Liver (tissue), 9 donors: ENCODE measurements around the gene POP4. TPM values are rescaled to one million over a fixed set of nuclear protein-coding genes. Genes with fewer than 3 reads are reported as not detected.

Experiments used
- DNase-seq: peaks from one replicate; pipeline ENCODE4 v3.0.0-alpha.2; 2017; ENCODE audit warnings: low spot score
- H3K27ac ChIP-seq, 2 donors: one replicate each; pipeline ENCODE4 v1.7.0; 2013; ENCODE audit warnings: inconsistent platforms in 2 of 2, low read length in 2 of 2, control low read depth in 1 of 2, low read depth in 1 of 2, mild to moderate bottlenecking in 1 of 2
- H3K27me3 ChIP-seq, 4 donors: one replicate each; pipeline versions ENCODE4 v1.6.1 to v1.7.0; 2013; ENCODE audit warnings: low read length in 3 of 4, inconsistent platforms in 1 of 4, mild to moderate bottlenecking in 1 of 4, moderate library complexity in 1 of 4; ENCODE audit not compliant: control insufficient read depth in 4 of 4, insufficient read depth in 4 of 4
- H3K36me3 ChIP-seq, 4 donors: one replicate each; pipeline versions ENCODE4 v1.6.1 to v1.7.0; 2013; ENCODE audit warnings: low read length in 3 of 4, mild to moderate bottlenecking in 3 of 4, low read depth in 1 of 4, moderate library complexity in 1 of 4; ENCODE audit not compliant: control insufficient read depth in 4 of 4, insufficient read depth in 3 of 4
- H3K4me1 ChIP-seq, 4 donors: one replicate each; pipeline versions ENCODE4 v1.6.1 to v1.7.0; 2013; ENCODE audit warnings: low read length in 3 of 4, mild to moderate bottlenecking in 3 of 4, moderate library complexity in 1 of 4; ENCODE audit not compliant: control insufficient read depth in 4 of 4, insufficient read depth in 4 of 4
- H3K4me3 ChIP-seq, 3 donors: one replicate each; pipeline versions ENCODE4 v1.6.1 to v1.7.0; 2013; ENCODE audit warnings: low read length in 3 of 3, control low read depth in 1 of 3, low read depth in 1 of 3, mild to moderate bottlenecking in 1 of 3
- H3K9ac ChIP-seq, 2 donors: one replicate each; pipeline ENCODE4 v1.7.0; 2013; ENCODE audit warnings: low read length in 2 of 2, mild to moderate bottlenecking in 2 of 2, moderate library complexity in 2 of 2, control low read depth in 1 of 2, low read depth in 1 of 2
- H3K9me3 ChIP-seq, 4 donors: one replicate each; pipeline versions ENCODE4 v1.6.1 to v1.7.0; 2013; ENCODE audit warnings: low read length in 3 of 4; ENCODE audit not compliant: control insufficient read depth in 4 of 4
- EGR1 ChIP-seq, 2 donors: IDR thresholded peaks; 2 replicates each; pipeline ENCODE4 v1.6.1; 2016 to 2018; ENCODE audit warnings: antibody characterized with exemption in 2 of 2, low read depth in 2 of 2
- FOXA1 ChIP-seq: IDR thresholded peaks from 2 replicates; pipeline ENCODE4 v1.6.1; 2016; ENCODE audit warnings: antibody characterized with exemption
- FOXA2 ChIP-seq: IDR thresholded peaks from 2 replicates; pipeline ENCODE4 v1.6.1; 2016; ENCODE audit warnings: antibody characterized with exemption
- GABPA ChIP-seq, 2 donors: IDR thresholded peaks in 1 of 2; conservative IDR thresholded peaks in 1 of 2; 2 replicates each; pipeline ENCODE4 v1.6.1; 2016; ENCODE audit warnings: antibody characterized with exemption in 2 of 2, mild to moderate bottlenecking in 1 of 2, moderate library complexity in 1 of 2
- HNF4A ChIP-seq, 2 donors: conservative IDR thresholded peaks; 2 replicates each; pipeline ENCODE4 v1.6.1; 2016; ENCODE audit warnings: antibody characterized with exemption in 2 of 2, mild to moderate bottlenecking in 2 of 2
- JUND ChIP-seq, 2 donors: IDR thresholded peaks; 2 replicates each; pipeline ENCODE4 v1.6.1; 2016; ENCODE audit warnings: antibody characterized with exemption in 2 of 2
- MAX ChIP-seq: IDR thresholded peaks from 2 replicates; pipeline ENCODE4 v1.6.1; 2016; ENCODE audit warnings: antibody characterized with exemption
- NR2F2 ChIP-seq: IDR thresholded peaks from 2 replicates; pipeline ENCODE4 v1.6.1; 2016; ENCODE audit warnings: antibody characterized with exemption
- RAD21 ChIP-seq, 2 donors: IDR thresholded peaks; 2 replicates each; pipeline ENCODE4 v1.6.1; 2016; ENCODE audit warnings: antibody characterized with exemption in 2 of 2, mild to moderate bottlenecking in 2 of 2
- REST ChIP-seq: IDR thresholded peaks from 2 replicates; pipeline ENCODE4 v1.6.1; 2016; ENCODE audit warnings: antibody characterized with exemption, mild to moderate bottlenecking
- RXRA ChIP-seq, 2 donors: IDR thresholded peaks; 2 replicates each; pipeline ENCODE4 v1.6.1; 2017 to 2018; ENCODE audit warnings: antibody characterized with exemption in 2 of 2, mild to moderate bottlenecking in 1 of 2
- SP1 ChIP-seq: IDR thresholded peaks from 2 replicates; pipeline ENCODE4 v1.6.1; 2018; ENCODE audit warnings: antibody characterized with exemption, mild to moderate bottlenecking
- TAF1 ChIP-seq: conservative IDR thresholded peaks from 2 replicates; pipeline ENCODE4 v1.6.1; 2016; ENCODE audit warnings: antibody characterized with exemption, mild to moderate bottlenecking
- YY1 ChIP-seq: IDR thresholded peaks from 2 replicates; pipeline ENCODE4 v1.6.1; 2016; ENCODE audit warnings: antibody characterized with exemption, mild to moderate bottlenecking
- ZBTB33 ChIP-seq: IDR thresholded peaks from 2 replicates; pipeline ENCODE4 v1.6.1; 2016; ENCODE audit warnings: antibody characterized with exemption
- WGBS: extraction: QIAGEN DNeasy Blood & Tissue Kit; methylation state at CpG from one replicate; pipeline ENCODE4 v1.1.7; 2013; 5-methylcytosine and 5-hydroxymethylcytosine counted together
- polyA plus RNA-seq, 2 donors: library from polyadenylated mRNA; stranded (reverse) in 1 of 2; unstranded in 1 of 2; fragments of 200-250 nt in 1 of 2; fragments of >200 nt in 1 of 2; fragmentation: Nextera tagmentation in 1 of 2; extraction: Ambion mirVana in 1 of 2; gene quantifications; one replicate each; pipeline versions ENCODE4 v1.2.1 to v1.2.3, GENCODE V29; 2013 to 2015
- total RNA-seq, 2 donors: library from RNA; depleted of rRNA; stranded (reverse); fragments of >200 nt; gene quantifications; one replicate each; pipeline ENCODE4 v1.2.3, GENCODE V29; 2014
- TF ChIP-seq, protein P1 (sequence below): fragments of 150-350 bp; IDR thresholded peaks from 2 replicates; pipeline ENCODE4 v1.5.1; 2017; ENCODE audit warnings: improper control_type of control experiment, low read depth, low read length; ENCODE audit not compliant: missing input control
- TF ChIP-seq, protein P2 (sequence below): IDR thresholded peaks from 2 replicates; pipeline ENCODE4 v1.6.1; 2016; ENCODE audit warnings: antibody characterized with exemption
- donor health status: healthy.
- donor health status: healthy.
- donor health status: healthy.
- donor health status: healthy.
- donor health status: healthy.

Gene POP4
- total and polyA plus RNA-seq, 4 donors = 33.7 to 61.6 (median 38.9) TPM

DNA sequence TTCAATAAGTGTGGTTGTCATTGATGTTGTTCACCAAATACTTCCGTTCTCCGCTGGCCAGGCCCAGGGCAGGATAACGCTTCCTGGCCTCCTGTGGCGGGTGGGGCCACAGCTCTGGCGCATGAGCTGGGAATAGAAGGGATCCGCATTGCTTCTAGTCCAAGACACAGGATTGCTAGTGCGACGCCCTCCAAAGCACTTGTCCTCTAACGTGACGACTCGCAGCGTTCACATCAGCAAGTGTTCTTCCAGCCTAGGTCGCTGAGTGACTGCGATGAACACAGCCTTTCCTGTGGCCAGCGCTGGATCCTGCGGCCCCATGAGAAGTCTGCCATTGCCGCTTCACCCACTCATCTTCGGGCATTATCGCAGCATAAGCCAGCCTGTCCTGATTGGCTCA lies 40.9 kb upstream of the POP4 start:
- Histone ChIP-seq H3K27me3 (peaks cover 0 to 2% (median 0%) of the 10 kb centered on the region in 4 donors), H3K9ac (no peak overlapping the region), H3K4me1 (no peaks in the 10 kb centered on the region), H3K4me3 (no peak overlapping the region), H3K9me3 (peaks cover 0 to 3% (median under 1%) of the 10 kb centered on the region in 4 donors), H3K27ac (no peak overlapping the region), H3K36me3 (no peaks in the 10 kb centered on the region)
- TF ChIP-seq RXRA (IDR thresholded peaks at IDR 0.05) = no peak
- no peak for TF ChIP-seq SP1
- no peak for TF ChIP-seq JUND (IDR thresholded peaks at IDR 0.05)
- no peak for TF ChIP-seq HNF4A (conservative IDR thresholded peaks at IDR 0.05)
- TF ChIP-seq YY1 = no peak
- TF ChIP-seq GABPA (IDR thresholded peaks at IDR 0.05 in 1 of 2, conservative IDR thresholded peaks at IDR 0.05 in 1 of 2) = no peak
- TF ChIP-seq ZBTB33 = no peak
- TF ChIP-seq, protein P1, sequence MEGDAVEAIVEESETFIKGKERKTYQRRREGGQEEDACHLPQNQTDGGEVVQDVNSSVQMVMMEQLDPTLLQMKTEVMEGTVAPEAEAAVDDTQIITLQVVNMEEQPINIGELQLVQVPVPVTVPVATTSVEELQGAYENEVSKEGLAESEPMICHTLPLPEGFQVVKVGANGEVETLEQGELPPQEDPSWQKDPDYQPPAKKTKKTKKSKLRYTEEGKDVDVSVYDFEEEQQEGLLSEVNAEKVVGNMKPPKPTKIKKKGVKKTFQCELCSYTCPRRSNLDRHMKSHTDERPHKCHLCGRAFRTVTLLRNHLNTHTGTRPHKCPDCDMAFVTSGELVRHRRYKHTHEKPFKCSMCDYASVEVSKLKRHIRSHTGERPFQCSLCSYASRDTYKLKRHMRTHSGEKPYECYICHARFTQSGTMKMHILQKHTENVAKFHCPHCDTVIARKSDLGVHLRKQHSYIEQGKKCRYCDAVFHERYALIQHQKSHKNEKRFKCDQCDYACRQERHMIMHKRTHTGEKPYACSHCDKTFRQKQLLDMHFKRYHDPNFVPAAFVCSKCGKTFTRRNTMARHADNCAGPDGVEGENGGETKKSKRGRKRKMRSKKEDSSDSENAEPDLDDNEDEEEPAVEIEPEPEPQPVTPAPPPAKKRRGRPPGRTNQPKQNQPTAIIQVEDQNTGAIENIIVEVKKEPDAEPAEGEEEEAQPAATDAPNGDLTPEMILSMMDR = no peak
- TF ChIP-seq TAF1 = no peak
- no peak for TF ChIP-seq NR2F2
- no peak for TF ChIP-seq MAX
- no peak for TF ChIP-seq FOXA1
- no peak for TF ChIP-seq FOXA2
- no peak for TF ChIP-seq EGR1 (IDR thresholded peaks at IDR 0.05; ENCODE audit: low read depth in 2 of 2)
- TF ChIP-seq, protein P2, sequence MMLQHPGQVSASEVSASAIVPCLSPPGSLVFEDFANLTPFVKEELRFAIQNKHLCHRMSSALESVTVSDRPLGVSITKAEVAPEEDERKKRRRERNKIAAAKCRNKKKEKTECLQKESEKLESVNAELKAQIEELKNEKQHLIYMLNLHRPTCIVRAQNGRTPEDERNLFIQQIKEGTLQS = no peak
- no peak for TF ChIP-seq RAD21 (IDR thresholded peaks at IDR 0.05)
- no peak for TF ChIP-seq REST
- no peak for DNase-seq
- 79% methylated on average over 19 of the region's 19 CpGs for WGBS
